ENCODE results near the gene NSUN5. TPM values are rescaled to one million over a fixed set of nuclear protein-coding genes. Genes with fewer than 3 reads are reported as not detected.

NSUN5 gene
- total and polyA plus RNA-seq, 12 donors, result 5.6 to 32.4 (median 20.9) TPM

DNA sequence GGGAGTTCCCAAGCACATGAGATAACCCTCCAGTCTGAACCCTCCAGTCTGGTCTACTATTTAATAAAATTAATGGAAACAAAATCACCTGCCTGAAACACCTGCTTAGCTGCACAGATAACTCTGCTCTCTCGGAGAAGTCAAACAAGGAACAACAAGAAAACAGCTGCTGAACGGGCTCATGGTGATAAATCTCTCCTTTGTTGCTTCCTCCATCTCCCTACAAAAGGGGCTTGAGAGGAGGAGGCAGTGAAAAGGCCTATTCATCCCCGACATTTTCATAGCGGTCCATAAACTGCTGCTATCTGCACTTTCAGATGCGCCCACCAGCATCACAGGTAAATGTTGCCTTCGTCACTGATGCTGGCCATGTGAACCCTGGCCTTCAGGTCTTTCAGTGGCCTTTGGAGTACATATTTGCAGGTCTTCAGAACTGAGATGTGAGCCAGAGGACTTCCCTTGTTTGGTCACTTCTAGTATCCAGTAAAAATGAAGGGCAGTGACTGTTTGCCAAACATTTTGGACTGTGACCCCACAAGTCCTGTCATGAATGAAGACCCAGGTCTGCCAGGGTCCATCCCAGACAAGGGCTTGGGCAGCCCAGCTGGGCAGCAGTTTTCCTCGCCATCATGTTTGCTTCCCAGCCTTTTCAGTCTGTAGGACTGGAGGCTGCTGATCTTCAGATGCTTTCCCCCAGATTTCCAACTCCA lies 35.2 kb upstream of the NSUN5 start:
- Histone ChIP-seq H3K4me1 (replicated peaks in 1 of 2) (no peaks in the 10 kb centered on the region), H3K36me3 (replicated peaks in 1 of 2) (no peaks in the 10 kb centered on the region), H3K27me3 (no peaks in the 10 kb centered on the region), H3K27ac (no peak overlapping the region), H3K4me3 (no peak overlapping the region), H3K9me3 (replicated peaks in 1 of 3) (no peaks in the 10 kb centered on the region)
- TF ChIP-seq, protein P1, sequence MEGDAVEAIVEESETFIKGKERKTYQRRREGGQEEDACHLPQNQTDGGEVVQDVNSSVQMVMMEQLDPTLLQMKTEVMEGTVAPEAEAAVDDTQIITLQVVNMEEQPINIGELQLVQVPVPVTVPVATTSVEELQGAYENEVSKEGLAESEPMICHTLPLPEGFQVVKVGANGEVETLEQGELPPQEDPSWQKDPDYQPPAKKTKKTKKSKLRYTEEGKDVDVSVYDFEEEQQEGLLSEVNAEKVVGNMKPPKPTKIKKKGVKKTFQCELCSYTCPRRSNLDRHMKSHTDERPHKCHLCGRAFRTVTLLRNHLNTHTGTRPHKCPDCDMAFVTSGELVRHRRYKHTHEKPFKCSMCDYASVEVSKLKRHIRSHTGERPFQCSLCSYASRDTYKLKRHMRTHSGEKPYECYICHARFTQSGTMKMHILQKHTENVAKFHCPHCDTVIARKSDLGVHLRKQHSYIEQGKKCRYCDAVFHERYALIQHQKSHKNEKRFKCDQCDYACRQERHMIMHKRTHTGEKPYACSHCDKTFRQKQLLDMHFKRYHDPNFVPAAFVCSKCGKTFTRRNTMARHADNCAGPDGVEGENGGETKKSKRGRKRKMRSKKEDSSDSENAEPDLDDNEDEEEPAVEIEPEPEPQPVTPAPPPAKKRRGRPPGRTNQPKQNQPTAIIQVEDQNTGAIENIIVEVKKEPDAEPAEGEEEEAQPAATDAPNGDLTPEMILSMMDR (IDR thresholded peaks at IDR 0.05), result no peak
- no peak for TF ChIP-seq POLR2A (IDR thresholded peaks at IDR 0.05)
- intact Hi-C loops (cut with DNase I), result loop anchor here in 1 of 2 donors (5.0 to 10.0 kb wide), 3 partner anchors 51 to 108 kb away; partner anchors contain the start of gene FZD9
- WGBS, 4 donors, result 81 to 90% (median 87%) methylated on average over 7 of the region's 7 CpGs
- DNase-seq, result no peak

DNA sequence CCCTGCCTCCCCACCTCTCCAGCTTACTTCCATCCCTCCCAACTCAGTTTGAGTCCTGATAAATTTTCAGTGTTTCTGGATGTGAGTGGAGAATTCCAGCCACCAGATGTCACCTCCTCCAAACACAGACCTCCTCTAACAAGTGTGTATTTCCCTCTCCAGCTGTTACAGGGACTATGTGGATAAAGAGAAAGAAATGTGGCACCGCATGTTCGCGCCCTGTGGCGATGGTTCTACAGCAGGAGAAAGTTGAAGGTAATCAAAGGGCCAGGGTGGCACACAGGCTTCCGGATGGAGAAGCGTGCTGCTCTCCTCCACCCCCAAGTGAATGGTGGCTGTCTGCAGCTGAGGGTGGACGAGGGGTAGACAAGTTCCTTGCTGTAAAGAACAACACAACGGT lies 34.0 kb upstream of the NSUN5 start:
- Histone ChIP-seq H3K27me3 (no peaks in the 10 kb centered on the region), H3K4me3 (no peak overlapping the region), H3K36me3 (replicated peaks in 1 of 2) (no peaks in the 10 kb centered on the region), H3K9me3 (replicated peaks in 1 of 3) (no peaks in the 10 kb centered on the region), H3K4me1 (replicated peaks in 1 of 2) (no peaks in the 10 kb centered on the region), H3K27ac (no peak overlapping the region)
- TF ChIP-seq POLR2A (IDR thresholded peaks at IDR 0.05), result no peak
- TF ChIP-seq, protein P1 (IDR thresholded peaks at IDR 0.05), result peak in 5 of 6 experiments; percentile 34 to 53 (median 40)
- 43 to 58% (median 56%) methylated on average over 7 to 8 of the region's 8 CpGs for WGBS, 4 donors
- intact Hi-C loops (cut with DNase I), result loop anchor here in 1 of 2 donors (5.0 to 10.0 kb wide), 3 partner anchors 52 to 110 kb away; partner anchors contain the start of gene FZD9
- DNase-seq, result peak in 2 of 7 donors; percentile 42

DNA sequence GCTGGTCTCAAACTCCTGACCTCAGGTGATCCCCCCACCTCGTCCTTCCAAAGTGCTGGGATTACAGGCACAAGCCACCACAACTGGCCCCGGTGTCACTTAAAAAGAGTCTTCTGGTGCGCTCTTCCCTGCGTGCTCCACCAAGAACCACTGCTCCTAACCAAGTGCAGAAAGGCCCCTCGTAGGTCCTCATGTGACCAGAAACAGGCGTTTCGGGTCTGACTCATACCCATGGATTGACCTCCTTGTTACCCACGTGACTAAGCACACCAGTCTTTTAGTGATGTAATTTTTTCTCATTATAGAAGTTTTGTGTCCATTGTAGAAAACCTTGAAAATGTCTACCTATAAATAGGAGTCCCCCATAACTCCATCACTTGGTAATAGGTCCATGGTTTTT lies 33.3 kb upstream of the NSUN5 start:
- intact Hi-C loops (cut with DNase I), result loop anchor here in 1 of 2 donors (5.0 to 10.0 kb wide), 3 partner anchors 53 to 110 kb away; partner anchors contain the start of gene FZD9
- TF ChIP-seq POLR2A (IDR thresholded peaks at IDR 0.05), result no peak
- TF ChIP-seq, protein P1 (IDR thresholded peaks at IDR 0.05), result no peak
- H3K4me3 ChIP-seq, result no peak overlapping the region
- WGBS, 4 donors, result 40 to 58% (median 52%) methylated on average over 7 to 8 of the region's 8 CpGs
- H3K36me3 ChIP-seq (replicated peaks in 1 of 2), result no peaks in the 10 kb centered on the region
- no peak overlapping the region for H3K27ac ChIP-seq
- no peaks in the 10 kb centered on the region for H3K27me3 ChIP-seq
- no peaks in the 10 kb centered on the region for H3K9me3 ChIP-seq (replicated peaks in 1 of 3)
- DNase-seq, result peak in 1 of 7 donors; percentile 43
- no peaks in the 10 kb centered on the region for H3K4me1 ChIP-seq (replicated peaks in 1 of 2)

DNA sequence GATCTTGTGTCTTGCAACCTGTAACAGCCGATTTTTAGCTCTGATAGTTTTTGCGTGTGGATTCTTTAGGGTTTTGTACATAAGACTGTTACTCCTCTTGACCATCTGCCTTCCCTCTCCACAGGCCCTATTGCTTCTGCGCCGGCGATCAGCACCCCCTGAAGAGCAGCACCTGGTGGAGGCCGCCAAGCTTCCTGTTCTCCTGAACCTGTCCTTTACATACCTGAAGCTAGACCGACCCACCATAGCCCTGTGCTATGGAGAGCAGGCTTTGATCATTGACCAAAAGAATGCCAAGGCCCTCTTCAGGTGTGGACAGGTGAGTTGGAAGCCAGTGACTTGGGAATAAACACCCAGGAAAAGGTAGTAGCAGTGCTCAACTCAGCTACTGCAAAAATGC lies 31.9 kb upstream of the NSUN5 start:
- H3K4me3 ChIP-seq, result no peak overlapping the region
- intact Hi-C loops (cut with DNase I), result loop anchor here in 1 of 2 donors (5.0 to 10.0 kb wide), 3 partner anchors 54 to 112 kb away; partner anchors contain the start of gene FZD9
- TF ChIP-seq POLR2A (IDR thresholded peaks at IDR 0.05), result no peak
- TF ChIP-seq, protein P1 (IDR thresholded peaks at IDR 0.05), result no peak
- WGBS, 4 donors, result 69 to 84% (median 78%) methylated on average over 7 of the region's 7 CpGs
- DNase-seq, result no peak
- no peaks in the 10 kb centered on the region for H3K9me3 ChIP-seq (replicated peaks in 1 of 3)
- no peaks in the 10 kb centered on the region for H3K36me3 ChIP-seq (replicated peaks in 1 of 2)
- H3K4me1 ChIP-seq (replicated peaks in 1 of 2), result no peaks in the 10 kb centered on the region
- no peak overlapping the region for H3K27ac ChIP-seq
- H3K27me3 ChIP-seq, result no peaks in the 10 kb centered on the region
